ENCODE results near the gene POU2AF2. TPM values are rescaled to one million over a fixed set of nuclear protein-coding genes. Genes with fewer than 3 reads are reported as not detected.

POU2AF2 gene
- not detected in 2 replicates for total RNA-seq

GRCh38 chr11:111245425-111245824 lies at the start of gene POU2AF2:
Gene POU2AF2, plus strand, starts transcription at chr11:111245725. Its CDS starts 129 bp downstream, at chr11:111245854.

GRCh38 chr11:111298413-111299100 lies 53.0 kb downstream of the POU2AF2 start, which contains the start of gene POU2AF3:
Gene POU2AF3, plus strand, starts transcription at chr11:111298546. Its CDS starts 36 bp downstream, at chr11:111298582.

Other genes with a start within 250 kb of the POU2AF2 start
- 0.26 TPM in 1 of 2 replicates, not detected in the other for gene POU2AF3, start 52.8 kb downstream of the POU2AF2 start, total RNA-seq
- not detected in 2 replicates for gene POU2AF1, start 133.6 kb downstream of the POU2AF2 start, total RNA-seq

Measured in bronchial smooth muscle cell (primary cell).